Measurements from ENCODE around the gene PIGU. TPM values are rescaled to one million over a fixed set of nuclear protein-coding genes. Genes with fewer than 3 reads are reported as not detected.

Gene PIGU
- total and polyA plus RNA-seq, 2 of the 13 experiments (the other 11 are each of a cell fraction or from before 2014, with no cell fraction given) = 45.5 to 231 TPM

GRCh38 chr20:34717230-34718095, 40.6 kb upstream of the PIGU start (continued):
- no peak for TF ChIP-seq ZNF407 (CRISPR knock-in tag; IDR thresholded peaks at IDR 0.05; ENCODE audit: not compliant biosample characterization)
- no peak for TF ChIP-seq PHB2 (IDR thresholded peaks at IDR 0.05; ENCODE audit: partially characterized antibody)
- 0 out of 2 replicates have a peak, but pooled peaks have one; percentile 20 for TF ChIP-seq IRF1 (CRISPR knock-in tag; IDR thresholded peaks at IDR 0.05; ENCODE audit: low read depth)
- TF ChIP-seq ZGPAT (CRISPR knock-in tag; IDR thresholded peaks at IDR 0.05) = peak; percentile 68; the same call in 1 of the 2 replicates
- TF ChIP-seq ZNF20 (CRISPR knock-in tag; IDR thresholded peaks at IDR 0.05) = no peak
- no peak for TF ChIP-seq ZC3H4 (CRISPR knock-in tag; IDR thresholded peaks at IDR 0.05; ENCODE audit: borderline replicate concordance)
- TF ChIP-seq SAFB2 (CRISPR knock-in tag; IDR thresholded peaks at IDR 0.05; ENCODE audit: borderline replicate concordance, low read depth) = no peak
- TF ChIP-seq BRCA1 (CRISPR knock-in tag; IDR thresholded peaks at IDR 0.05) = no peak
- TF ChIP-seq SCMH1 (CRISPR knock-in tag; IDR thresholded peaks at IDR 0.05; ENCODE audit: borderline replicate concordance) = no peak
- no peak for TF ChIP-seq ZNF598 (CRISPR knock-in tag; IDR thresholded peaks at IDR 0.05; ENCODE audit: borderline replicate concordance)
- TF ChIP-seq YEATS4 (CRISPR knock-in tag; IDR thresholded peaks at IDR 0.05; ENCODE audit: borderline replicate concordance) = no peak; the same call in 1 of the 2 replicates
- TF ChIP-seq SIN3A (IDR thresholded peaks at IDR 0.05; ENCODE audit: borderline replicate concordance, low read depth, low read length) = no peak
- no peak for TF ChIP-seq HOXA5 (CRISPR knock-in tag; IDR thresholded peaks at IDR 0.05)
- TF ChIP-seq SETDB1 (CRISPR knock-in tag; IDR thresholded peaks at IDR 0.05; ENCODE audit: borderline replicate concordance) = no peak
- TF ChIP-seq PREB (CRISPR knock-in tag; IDR thresholded peaks at IDR 0.05) = no peak
- peak; percentile 71 for TF ChIP-seq HNF4A (CRISPR knock-in tag; IDR thresholded peaks at IDR 0.05)
